Right atrium auricular region (tissue), 2 donors: Measurements from ENCODE around the gene OSBPL2. TPM values are rescaled to one million over a fixed set of nuclear protein-coding genes. Genes with fewer than 3 reads are reported as not detected.

ENCODE experiments used
- microRNA-seq, 2 donors: library from miRNA; unstranded; fragments of <30 nt; microRNA quantifications; one replicate each; pipeline ENCODE4, GENCODE V29; 2016 to 2017; ENCODE audit warnings: borderline number of aligned reads in 2 of 2, borderline replicate concordance in 1 of 2
- total RNA-seq, 2 donors: library from RNA; depleted of rRNA; stranded (reverse); fragments of >200 nt; gene quantifications; one replicate each; pipeline ENCODE4 v1.1.0, GENCODE V29; 2016

The OSBPL2 gene
- total RNA-seq, 2 donors from 2014 or later, result 27.2 to 29.6 TPM

Small RNA genes within 50 kb of the gene (microRNA-seq; reads per million reads assigned to microRNA genes)
- gene MIR4758, result 0 to 2.8 reads per million in 2 donors

Other genes starting within 250 kb of the OSBPL2 start
- 10 to 100 TPM in 1 of 2 donors, 1 to 10 TPM in 1; 8.3 to 18.0 TPM for gene TAF4, start 172.6 kb upstream of the OSBPL2 start, total RNA-seq
- 10 to 100 TPM; 26.1 to 26.8 TPM for gene LSM14B, start 116.0 kb upstream of the OSBPL2 start, total RNA-seq
- gene PSMA7, start 95.1 kb upstream of the OSBPL2 start, total RNA-seq, result 100 to 1,000 TPM; 258 to 313 TPM
- 1 to 10 TPM; 8.3 to 9.0 TPM for gene SS18L1, start 94.8 kb upstream of the OSBPL2 start, total RNA-seq
- gene MTG2, start 55.5 kb upstream of the OSBPL2 start, total RNA-seq, result 10 to 100 TPM; 20.7 to 24.1 TPM
- not detected for gene HRH3, start 18.2 kb upstream of the OSBPL2 start, total RNA-seq
- gene ADRM1, start 64.5 kb downstream of the OSBPL2 start, total RNA-seq, result 100 to 1,000 TPM in 1 of 2 donors, 10 to 100 TPM in 1; 95.9 to 128 TPM
- 10 to 100 TPM; 61.1 to 69.4 TPM for gene LAMA5, start 128.8 kb downstream of the OSBPL2 start, total RNA-seq
- gene RPS21, start 148.6 kb downstream of the OSBPL2 start, total RNA-seq, result 1,000 to 10,000 TPM; 1,510 to 1,937 TPM
- gene CABLES2, start 168.8 kb downstream of the OSBPL2 start, total RNA-seq, result 10 to 100 TPM; 10.8 to 17.7 TPM
- not detected for gene RBBP8NL, start 189.0 kb downstream of the OSBPL2 start, total RNA-seq
- 1 to 10 TPM; 6.9 to 9.6 TPM for gene GATA5, start 237.5 kb downstream of the OSBPL2 start, total RNA-seq